Stomach (tissue), 9 donors: ENCODE results near the gene EDIL3. TPM values are rescaled to one million over a fixed set of nuclear protein-coding genes. Genes with fewer than 3 reads are reported as not detected.

Experiments
- DNase-seq, 2 donors: peaks; one replicate each; pipeline versions ENCODE4 v3.0.0 to v3.0.0-alpha.2; 2013 to 2019
- H3K27ac ChIP-seq, 5 donors: fragments of 200-600 bp in 4 of 5; sonication (generic) in 4 of 5; one replicate each; pipeline ENCODE4 v1.5.1; 2013 to 2019; ENCODE audit warnings: mild to moderate bottlenecking in 1 of 5, moderate library complexity in 1 of 5
- H3K27me3 ChIP-seq, 3 donors: fragments of 200-600 bp; sonication (generic); one replicate each; pipeline ENCODE4 v1.5.1; 2017 to 2019; ENCODE audit warnings: mixed run types in 1 of 3
- H3K36me3 ChIP-seq, 4 donors: fragments of 200-600 bp; sonication (generic); 1 replicate in 3 of 4; 2 replicates in 1 of 4; pipeline ENCODE4 v1.5.1; 2016 to 2019
- H3K4me1 ChIP-seq, 4 donors: fragments of 200-600 bp; sonication (generic); one replicate each; pipeline ENCODE4 v1.5.1; 2016 to 2019
- H3K4me3 ChIP-seq, 4 donors: fragments of 200-600 bp; sonication (generic) in 3 of 4; one replicate each; pipeline ENCODE4 v1.5.1; 2016 to 2019; ENCODE audit warnings: mild to moderate bottlenecking in 1 of 4
- H3K9me3 ChIP-seq, 4 donors: fragments of 200-600 bp; sonication (generic); one replicate each; pipeline ENCODE4 v1.5.1; 2016 to 2019
- EP300 ChIP-seq: sonication (generic); formaldehyde crosslinking; IDR thresholded peaks from one replicate; pipeline ENCODE4 v1.6.1; 2017; ENCODE audit warnings: antibody characterized with exemption
- POLR2A ChIP-seq, 4 donors: fragments of 450-650 bp; IDR thresholded peaks; one replicate each; pipeline ENCODE4 v1.6.1; 2016; ENCODE audit warnings: antibody characterized with exemption in 4 of 4, control low read depth in 2 of 4, mild to moderate bottlenecking in 1 of 4, moderate library complexity in 1 of 4
- POLR2AphosphoS5 ChIP-seq, 3 donors: sonication (generic); formaldehyde crosslinking; IDR thresholded peaks; one replicate each; pipeline ENCODE4 v1.6.1; 2016; ENCODE audit warnings: antibody characterized with exemption in 3 of 3
- WGBS, 5 donors: extraction: QIAGEN DNeasy Blood & Tissue Kit in 3 of 5; methylation state at CpG; one replicate each; pipeline versions ENCODE4 v1.1.5 to v1.1.7; 2013 to 2018; 5-methylcytosine and 5-hydroxymethylcytosine counted together
- intact Hi-C: fragments of 100-400 bp; cut with DNase I; formaldehyde crosslinking; loops from one replicate; pipeline ENCODE4 v1.15.1; 2023; ENCODE audit warnings: low total_unique reads
- polyA plus RNA-seq, 3 donors: library from polyadenylated mRNA; stranded (reverse); fragments of 200-250 nt; gene quantifications; one replicate each; pipeline ENCODE4 v1.2.3, GENCODE V29; 2013
- total RNA-seq, 5 donors: library from RNA; depleted of rRNA; stranded (reverse); fragments of >200 nt; gene quantifications; one replicate each; pipeline versions ENCODE4 v1.1.0 to v1.2.3, GENCODE V29; 2014 to 2016
- TF ChIP-seq, protein P1 (sequence below), 7 experiments: fragments of 450-650 bp in 4 of 7; fragments of 200-600 bp in 3 of 7; sonication (generic) in 3 of 7; IDR thresholded peaks; one replicate each; pipeline ENCODE4 v1.5.1; 2016 to 2019; ENCODE audit warnings: antibody characterized with exemption in 7 of 7, control low read depth in 2 of 7, mild to moderate bottlenecking in 1 of 7
- donor health status: healthy with polysubstance abuse.
- donor health status: Bipolar disorder and iron deficiency.
- donor health status: healthy.

EDIL3 gene
- total and polyA plus RNA-seq, 8 donors = 2.3 to 75.0 (median 14.4) TPM

DNA sequence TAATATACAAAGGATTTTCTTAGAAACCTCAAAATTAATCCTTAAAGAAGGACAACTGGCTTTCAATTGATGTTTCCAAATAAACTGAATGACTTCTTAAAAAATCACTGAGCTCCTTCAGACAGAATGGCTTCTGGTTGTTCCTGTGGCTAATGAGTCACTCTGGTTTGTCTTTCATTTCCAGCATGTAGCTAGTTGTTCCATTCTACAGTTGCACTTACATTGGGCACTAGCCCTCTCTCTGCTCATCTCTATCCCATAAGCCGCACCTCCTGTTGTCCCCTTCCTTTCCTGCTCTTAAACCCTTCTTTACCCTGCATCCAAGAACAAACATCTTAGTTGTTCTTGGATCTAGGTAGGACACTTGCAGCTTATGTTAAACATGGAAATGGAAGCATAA, 428.8 kb downstream of the EDIL3 start:
- DNase-seq = no peak
- no peaks in the 10 kb centered on the region for H3K36me3 ChIP-seq
- no peak overlapping the region for H3K27ac ChIP-seq
- no peak for TF ChIP-seq EP300
- intact Hi-C loops = no loop called here
- WGBS, 5 donors = 77 to 91% (median 82%) methylated on average over 1 of the region's 1 CpG
- no peaks in the 10 kb centered on the region for H3K27me3 ChIP-seq
- no peak overlapping the region for H3K4me3 ChIP-seq
- H3K9me3 ChIP-seq = no peaks in the 10 kb centered on the region
- H3K4me1 ChIP-seq = peaks cover 0 to 4% (median 0%) of the 10 kb centered on the region in 4 donors

DNA sequence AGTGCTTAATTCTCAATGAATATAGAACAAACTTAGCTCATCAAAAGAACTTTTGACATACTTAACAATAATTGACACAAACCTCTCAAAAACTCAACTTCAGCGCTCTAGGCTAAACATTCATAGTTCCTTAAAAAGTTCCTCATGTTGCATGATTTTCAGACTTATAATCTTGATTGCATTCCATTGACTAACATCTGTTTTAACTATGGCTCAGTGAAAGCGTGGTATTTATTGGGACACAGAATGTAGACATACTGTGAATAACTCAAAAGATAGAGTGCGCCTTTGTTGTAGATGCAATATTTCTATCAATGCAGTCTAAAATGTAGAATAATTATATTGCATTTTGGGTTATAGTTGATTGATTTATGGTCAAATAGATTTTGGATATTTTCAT, 436.9 kb downstream of the EDIL3 start:
- H3K4me3 ChIP-seq = no peak overlapping the region
- no peaks in the 10 kb centered on the region for H3K4me1 ChIP-seq
- intact Hi-C loops = no loop called here
- no peak for DNase-seq
- H3K27ac ChIP-seq = no peak overlapping the region
- TF ChIP-seq POLR2A (IDR thresholded peaks at IDR 0.05) = no peak
- TF ChIP-seq POLR2AphosphoS5 (IDR thresholded peaks at IDR 0.05) = no peak
- no peaks in the 10 kb centered on the region for H3K9me3 ChIP-seq
- WGBS, 5 donors = 81 to 97% (median 94%) methylated on average over 3 of the region's 3 CpGs
- H3K36me3 ChIP-seq = no peaks in the 10 kb centered on the region
- no peaks in the 10 kb centered on the region for H3K27me3 ChIP-seq

DNA sequence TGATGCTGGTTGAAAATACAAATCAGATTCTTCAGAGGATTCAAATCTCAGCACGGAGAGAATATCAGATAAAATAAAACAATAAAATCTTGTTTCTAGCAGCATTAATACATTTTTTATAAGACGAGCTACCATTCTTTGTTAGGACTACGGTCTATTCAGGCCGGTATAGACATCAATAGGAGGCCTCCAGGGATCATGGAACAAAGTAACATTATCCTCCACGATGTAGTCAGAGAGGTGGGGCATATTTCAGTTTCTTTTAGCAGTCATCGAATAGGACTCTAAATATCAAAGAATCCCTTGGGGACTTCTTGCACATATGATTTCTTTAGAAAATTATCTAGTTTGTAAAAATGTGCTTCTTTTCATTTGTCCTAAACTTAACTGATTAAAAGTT, 438.2 kb downstream of the EDIL3 start:
- Histone ChIP-seq H3K4me1 (no peaks in the 10 kb centered on the region), H3K4me3 (no peak overlapping the region), H3K27me3 (no peaks in the 10 kb centered on the region), H3K27ac (no peak overlapping the region), H3K36me3 (no peaks in the 10 kb centered on the region), H3K9me3 (no peaks in the 10 kb centered on the region)
- DNase-seq = no peak
- TF ChIP-seq, protein P1, sequence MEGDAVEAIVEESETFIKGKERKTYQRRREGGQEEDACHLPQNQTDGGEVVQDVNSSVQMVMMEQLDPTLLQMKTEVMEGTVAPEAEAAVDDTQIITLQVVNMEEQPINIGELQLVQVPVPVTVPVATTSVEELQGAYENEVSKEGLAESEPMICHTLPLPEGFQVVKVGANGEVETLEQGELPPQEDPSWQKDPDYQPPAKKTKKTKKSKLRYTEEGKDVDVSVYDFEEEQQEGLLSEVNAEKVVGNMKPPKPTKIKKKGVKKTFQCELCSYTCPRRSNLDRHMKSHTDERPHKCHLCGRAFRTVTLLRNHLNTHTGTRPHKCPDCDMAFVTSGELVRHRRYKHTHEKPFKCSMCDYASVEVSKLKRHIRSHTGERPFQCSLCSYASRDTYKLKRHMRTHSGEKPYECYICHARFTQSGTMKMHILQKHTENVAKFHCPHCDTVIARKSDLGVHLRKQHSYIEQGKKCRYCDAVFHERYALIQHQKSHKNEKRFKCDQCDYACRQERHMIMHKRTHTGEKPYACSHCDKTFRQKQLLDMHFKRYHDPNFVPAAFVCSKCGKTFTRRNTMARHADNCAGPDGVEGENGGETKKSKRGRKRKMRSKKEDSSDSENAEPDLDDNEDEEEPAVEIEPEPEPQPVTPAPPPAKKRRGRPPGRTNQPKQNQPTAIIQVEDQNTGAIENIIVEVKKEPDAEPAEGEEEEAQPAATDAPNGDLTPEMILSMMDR (IDR thresholded peaks at IDR 0.05) = no peak
- TF ChIP-seq POLR2A (IDR thresholded peaks at IDR 0.05) = no peak
- TF ChIP-seq EP300 = no peak
- no peak for TF ChIP-seq POLR2AphosphoS5 (IDR thresholded peaks at IDR 0.05)
- intact Hi-C loops = no loop called here
- 66 to 70% (median 67%) methylated on average over 6 of the region's 6 CpGs for WGBS, 5 donors

DNA sequence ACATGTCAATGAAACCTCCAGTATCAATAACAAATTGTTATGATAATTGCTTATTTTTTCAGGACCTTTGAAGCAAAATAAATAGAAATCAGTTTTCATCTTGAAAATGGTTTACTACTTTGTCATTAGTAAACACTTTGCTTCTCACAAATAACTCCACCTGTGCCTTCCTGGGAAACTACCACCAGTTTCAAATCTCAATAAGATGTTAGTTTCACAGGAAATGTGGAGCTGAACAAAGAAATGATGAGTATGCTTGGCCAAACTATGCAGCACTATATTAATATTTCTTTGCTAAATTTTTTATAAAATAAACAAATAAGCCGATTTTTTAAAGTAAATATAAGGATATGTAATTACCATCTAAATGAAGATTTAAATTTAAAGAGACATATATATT, 442.5 kb downstream of the EDIL3 start:
- Histone ChIP-seq H3K36me3 (no peaks in the 10 kb centered on the region), H3K27ac (no peak overlapping the region), H3K4me3 (no peak overlapping the region), H3K4me1 (no peaks in the 10 kb centered on the region), H3K27me3 (no peaks in the 10 kb centered on the region), H3K9me3 (no peaks in the 10 kb centered on the region)
- no peak for TF ChIP-seq EP300
- TF ChIP-seq POLR2A (IDR thresholded peaks at IDR 0.05) = no peak
- TF ChIP-seq, protein P1 (IDR thresholded peaks at IDR 0.05) = no peak
- TF ChIP-seq POLR2AphosphoS5 (IDR thresholded peaks at IDR 0.05) = no peak
- intact Hi-C loops = no loop called here
- DNase-seq = no peak
- 60 to 80% (median 73%) methylated on average over 1 of the region's 1 CpG for WGBS, 5 donors

DNA sequence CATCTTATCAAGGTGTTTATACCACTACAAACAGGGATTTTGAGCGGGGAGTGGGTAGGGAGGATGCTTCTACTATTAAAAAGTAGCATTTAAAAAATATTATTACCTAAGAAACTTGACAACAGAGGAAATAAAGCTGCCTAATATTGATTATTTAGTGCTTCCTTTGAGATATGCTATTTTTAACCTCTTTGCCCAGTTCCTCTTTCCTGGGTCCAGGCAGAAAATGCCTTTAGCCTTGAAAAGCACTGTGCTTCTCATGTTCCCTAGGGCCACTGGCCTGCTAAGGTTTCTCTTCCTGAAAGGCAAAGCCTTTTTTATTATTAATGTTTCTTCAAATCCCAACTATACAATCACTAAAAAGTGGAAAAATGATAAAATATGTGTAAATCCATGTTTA, 446.8 kb downstream of the EDIL3 start:
- TF ChIP-seq POLR2A (IDR thresholded peaks at IDR 0.05) = no peak
- TF ChIP-seq POLR2AphosphoS5 (IDR thresholded peaks at IDR 0.05) = no peak
- TF ChIP-seq EP300 = no peak
- TF ChIP-seq, protein P1 (IDR thresholded peaks at IDR 0.05) = no peak
- Histone ChIP-seq H3K27me3 (no peaks in the 10 kb centered on the region), H3K27ac (no peak overlapping the region), H3K4me1 (no peaks in the 10 kb centered on the region), H3K4me3 (no peak overlapping the region), H3K9me3 (peaks cover 0 to under 1% (median 0%) of the 10 kb centered on the region in 4 donors), H3K36me3 (no peaks in the 10 kb centered on the region)
- DNase-seq = no peak
- 30 to 61% (median 49%) methylated on average over 1 of the region's 1 CpG for WGBS, 5 donors
- intact Hi-C loops = no loop called here
